Heart right ventricle (tissue), 16 donors: ENCODE measurements around the gene CYP39A1. TPM values are rescaled to one million over a fixed set of nuclear protein-coding genes. Genes with fewer than 3 reads are reported as not detected.
"Not testable (repeated sequence)": the region's sequence is repeated elsewhere in the genome, so short reads cannot be mapped to it uniquely, and the experiment has no call there.

Source experiments
- ATAC-seq, 8 donors: fragments of 200-7000 bp; cut with Tn5 transposase; one replicate each; pipeline ENCODE4 v1.9.1; 2020; ENCODE audit warnings: mild to moderate bottlenecking in 8 of 8, moderate library complexity in 8 of 8, moderate number of reproducible peaks in 1 of 8
- DNase-seq, 2 donors: peaks; one replicate each; pipeline ENCODE4 v3.0.0-alpha.2; 2020
- H3K27ac ChIP-seq, 10 donors: fragments of 200-600 bp; sonication (generic) in 2 of 10; one replicate each; pipeline versions ENCODE4 v1.5.0 to v1.8.0; 2020 to 2022; ENCODE audit warnings: mild to moderate bottlenecking in 3 of 10
- H3K27me3 ChIP-seq, 7 donors: fragments of 200-600 bp; one replicate each; pipeline ENCODE4 v1.8.0; 2021 to 2022; ENCODE audit warnings: mild to moderate bottlenecking in 2 of 7
- H3K36me3 ChIP-seq, 9 donors: fragments of 200-600 bp; sonication (generic) in 1 of 9; one replicate each; pipeline versions ENCODE4 v1.5.0 to v1.8.0; 2020 to 2022; ENCODE audit warnings: mild to moderate bottlenecking in 2 of 9
- H3K4me1 ChIP-seq, 9 donors: fragments of 200-600 bp; sonication (generic) in 1 of 9; one replicate each; pipeline versions ENCODE4 v1.5.0 to v1.8.0; 2020 to 2022; ENCODE audit warnings: mild to moderate bottlenecking in 4 of 9
- H3K4me3 ChIP-seq, 10 donors: fragments of 200-600 bp; sonication (generic) in 2 of 10; one replicate each; pipeline versions ENCODE4 v1.5.0 to v1.8.0; 2020 to 2022; ENCODE audit warnings: mild to moderate bottlenecking in 7 of 10, moderate library complexity in 2 of 10
- H3K9me3 ChIP-seq, 11 donors: fragments of 200-600 bp in 10 of 11; sonication (generic) in 2 of 11; one replicate each; pipeline versions ENCODE4 v1.5.0 to v1.8.0; 2013 to 2022; ENCODE audit warnings: mild to moderate bottlenecking in 2 of 11, control low read depth in 1 of 11, moderate library complexity in 1 of 11
- WGBS, 2 donors: extraction: QIAGEN DNeasy Blood & Tissue Kit; methylation state at CpG; one replicate each; pipeline ENCODE4 v1.1.7; 2013; ENCODE audit warnings: inconsistent platforms in 1 of 2; 5-methylcytosine and 5-hydroxymethylcytosine counted together
- intact Hi-C, 10 donors: fragments of 100-400 bp; cut with DNase I; formaldehyde crosslinking; loops; one replicate each; pipeline versions ENCODE4 v1.11.1 to v1.14.2; 2022
- polyA plus RNA-seq, 2 donors: library from polyadenylated mRNA; stranded (reverse); fragments of 200-250 nt; gene quantifications; one replicate each; pipeline ENCODE4 v1.2.3, GENCODE V29; 2013
- total RNA-seq, 10 donors: library from RNA; stranded (reverse); fragmentation: NEBNext Ultra II Directional in 3 of 10; extraction: Animal tissue kit (Norgen Biotek cat#: 25700) in 3 of 10; gene quantifications; one replicate each; pipeline versions ENCODE4 v1.2.1 to v1.2.4, GENCODE V29; 2021 to 2023
- TF ChIP-seq, protein P1 (sequence below), 9 donors: fragments of 200-600 bp; sonication (generic) in 2 of 9; IDR thresholded peaks; one replicate each; pipeline versions ENCODE4 v1.5.0 to v1.8.0; 2021 to 2022; ENCODE audit warnings: antibody characterized with exemption in 9 of 9, mild to moderate bottlenecking in 5 of 9, moderate library complexity in 1 of 9
- donor health status: Arrhythmogenic right ventricular cardiomyopathy.
- donor health status: ischemic (EF 13 %, LVEDD 7.1; RV severe dilation, severe dysfunction).
- donor health status: healthy with polysubstance abuse.
- donor health status: DM: no; HTN: yes; CAD: no.
- donor health status: DM: no; HTN: no; CAD: no.
- donor health status: ischemic (EF 25% LVEDD 6.9; RV normal size, moderate dysfunction).
- donor health status: ischemic (EF 25% LVEDD 5.7; RV mildly dilated, moderate dysfunction).
- donor health status: healthy.
- donor health status: DM: yes; HTN: yes; CAD: no.
- donor health status: Ischemic cardiomyopathy.
- donor health status: ischemic (EF 35%, LVEDD 5.7; RV mildly dilated, moderate dysfunction).
- donor health status: nonischemic (EF 11% LVEDD 7.7; RV severe dilation, severe dysfunction).
- donor health status: DM: yes; HTN: yes; CAD: no.
- donor health status: PGD.
- donor health status: ischemic (EF 29% LVEDD 5.4; RV normal size, mild dysfunction).
- donor health status: nonischemic (EF 23%, LVEDD 6.1; RV moderate dilation, normal function).

Gene CYP39A1
- total and polyA plus RNA-seq, 12 donors = 2.9 to 7.5 (median 4.5) TPM

DNA sequence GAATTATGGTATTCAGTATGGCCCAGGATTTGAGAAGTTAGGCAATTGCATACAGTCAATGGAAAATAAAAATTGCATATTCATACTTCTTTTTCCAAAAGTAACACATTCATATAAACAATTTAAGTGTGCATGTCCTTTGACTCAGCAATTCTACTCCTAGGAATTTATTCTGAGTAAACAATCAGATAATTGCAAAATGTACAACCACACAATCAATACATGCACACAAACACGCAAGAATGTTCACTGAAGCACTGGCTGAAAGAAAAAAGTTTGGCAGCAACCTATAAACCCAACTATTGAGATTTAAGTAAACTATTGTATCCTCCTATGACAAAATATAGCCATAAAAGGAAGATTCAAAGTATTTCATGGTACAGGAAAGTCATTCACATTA is 1.6 kb downstream of the CYP39A1 start:
- no peaks in the 10 kb centered on the region for H3K9me3 ChIP-seq
- DNase-seq (no peak), ATAC-seq (no peak)
- TF ChIP-seq, protein P1, sequence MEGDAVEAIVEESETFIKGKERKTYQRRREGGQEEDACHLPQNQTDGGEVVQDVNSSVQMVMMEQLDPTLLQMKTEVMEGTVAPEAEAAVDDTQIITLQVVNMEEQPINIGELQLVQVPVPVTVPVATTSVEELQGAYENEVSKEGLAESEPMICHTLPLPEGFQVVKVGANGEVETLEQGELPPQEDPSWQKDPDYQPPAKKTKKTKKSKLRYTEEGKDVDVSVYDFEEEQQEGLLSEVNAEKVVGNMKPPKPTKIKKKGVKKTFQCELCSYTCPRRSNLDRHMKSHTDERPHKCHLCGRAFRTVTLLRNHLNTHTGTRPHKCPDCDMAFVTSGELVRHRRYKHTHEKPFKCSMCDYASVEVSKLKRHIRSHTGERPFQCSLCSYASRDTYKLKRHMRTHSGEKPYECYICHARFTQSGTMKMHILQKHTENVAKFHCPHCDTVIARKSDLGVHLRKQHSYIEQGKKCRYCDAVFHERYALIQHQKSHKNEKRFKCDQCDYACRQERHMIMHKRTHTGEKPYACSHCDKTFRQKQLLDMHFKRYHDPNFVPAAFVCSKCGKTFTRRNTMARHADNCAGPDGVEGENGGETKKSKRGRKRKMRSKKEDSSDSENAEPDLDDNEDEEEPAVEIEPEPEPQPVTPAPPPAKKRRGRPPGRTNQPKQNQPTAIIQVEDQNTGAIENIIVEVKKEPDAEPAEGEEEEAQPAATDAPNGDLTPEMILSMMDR (IDR thresholded peaks at IDR 0.05) = no peak
- peak overlapping the region in 7 of 10 donors; percentile 1 to 95 (median 84) for H3K4me3 ChIP-seq
- H3K4me1 ChIP-seq = peaks cover 0 to 24% (median 12%) of the 10 kb centered on the region in 9 donors
- 63 to 82% methylated on average over 1 of the region's 1 CpG for WGBS, 2 donors
- H3K27ac ChIP-seq = no peak overlapping the region
- H3K27me3 ChIP-seq = peaks cover 0 to 36% (median 0%) of the 10 kb centered on the region in 7 donors
- H3K36me3 ChIP-seq = peaks cover 0 to 1% (median 0%) of the 10 kb centered on the region in 9 donors
- intact Hi-C loops = no loop called here

- no peaks in the 10 kb centered on the region for H3K36me3 ChIP-seq
- peaks cover 0 to 31% (median 0%) of the 10 kb centered on the region in 7 donors for H3K27me3 ChIP-seq
- DNase-seq = no peak
- intact Hi-C loops = no loop called here
- WGBS, 2 donors = 81 to 87% methylated on average over 5 of the region's 5 CpGs
- no peak for ATAC-seq
- no peak overlapping the region for H3K4me3 ChIP-seq
- peaks cover 0 to 17% (median 7%) of the 10 kb centered on the region in 9 donors for H3K4me1 ChIP-seq
- TF ChIP-seq, protein P1 (IDR thresholded peaks at IDR 0.05) = no peak
- H3K27ac ChIP-seq = no peak overlapping the region
- H3K9me3 ChIP-seq = peaks cover 0 to 8% (median 0%) of the 10 kb centered on the region in 11 donors
These were observed 3.6 kb downstream of the CYP39A1 start for GRCh38 chr6:46648869-46649492.

- Histone ChIP-seq H3K27me3 (peaks cover 0 to 22% (median 0%) of the 10 kb centered on the region in 7 donors), H3K4me1 (peaks cover 0 to 11% (median 0%) of the 10 kb centered on the region in 9 donors)
- intact Hi-C loops, H3K4me3 ChIP-seq, ATAC-seq, DNase-seq, H3K27ac ChIP-seq, H3K36me3 ChIP-seq, H3K9me3 ChIP-seq: not testable (repeated sequence)
- WGBS, 2 donors = 70 to 82% methylated on average over 3 of the region's 4 CpGs
These were observed 4.5 kb downstream of the CYP39A1 start for GRCh38 chr6:46648108-46648507.

DNA sequence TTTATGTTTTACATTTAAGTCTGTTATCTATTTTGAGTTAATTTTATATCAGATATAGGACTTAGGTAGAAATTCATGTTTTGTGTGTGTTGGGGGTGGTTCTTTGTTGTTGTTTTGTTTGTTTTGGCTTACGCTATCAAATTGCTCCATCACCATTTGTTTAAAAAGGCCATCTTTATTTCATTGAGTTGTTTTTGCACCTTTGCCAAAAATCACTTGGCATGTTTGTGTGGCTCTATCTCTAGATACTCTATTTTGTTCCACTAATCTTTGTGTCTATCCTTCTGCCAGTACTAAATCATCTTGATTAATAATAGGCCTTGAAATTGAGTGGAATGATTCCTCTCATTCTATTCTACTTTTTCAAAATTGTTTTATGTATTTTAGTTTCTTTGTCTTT is 7.4 kb downstream of the CYP39A1 start:
- H3K4me3 ChIP-seq = no peak overlapping the region
- ATAC-seq = no peak
- H3K36me3 ChIP-seq = no peaks in the 10 kb centered on the region
- intact Hi-C loops = no loop called here
- H3K4me1 ChIP-seq = no peaks in the 10 kb centered on the region
- 98% methylated on average over 1 of the region's 1 CpG for WGBS, 2 donors
- no peaks in the 10 kb centered on the region for H3K27me3 ChIP-seq
- DNase-seq = no peak
- TF ChIP-seq, protein P1 (IDR thresholded peaks at IDR 0.05) = no peak
- H3K9me3 ChIP-seq = peaks cover 0 to 8% (median 0%) of the 10 kb centered on the region in 11 donors
- no peak overlapping the region for H3K27ac ChIP-seq
